HEK293 (cell line): Measurements from ENCODE around the gene GARIN5A.

Experiments
- CTCF ChIP-seq: fragments of 450-650 bp; formaldehyde crosslinking; IDR thresholded peaks from 2 replicates; pipeline ENCODE4 v1.5.1; 2016; ENCODE audit warnings: missing biosample characterization, missing genetic modification characterization
- GLI4 ChIP-seq: fragments of 450-650 bp; formaldehyde crosslinking; IDR thresholded peaks from 2 replicates; pipeline ENCODE4 v1.5.1; 2016; ENCODE audit warnings: missing biosample characterization, missing genetic modification characterization
- GLIS2 ChIP-seq: fragments of 450-650 bp; formaldehyde crosslinking; IDR thresholded peaks from 2 replicates; pipeline ENCODE4 v1.5.1; 2016; ENCODE audit warnings: missing biosample characterization, missing genetic modification characterization
- HOXA7 ChIP-seq: sonication (generic); formaldehyde crosslinking; IDR thresholded peaks from 2 replicates; pipeline ENCODE4 v1.8.1; 2022; ENCODE audit warnings: missing genetic modification reagents, borderline replicate concordance
- HOXC10 ChIP-seq: sonication (generic); formaldehyde crosslinking; IDR thresholded peaks from 2 replicates; pipeline ENCODE4 v1.8.1; 2023; ENCODE audit warnings: mild to moderate bottlenecking, missing genetic modification reagents
- KLF16 ChIP-seq: fragments of 450-650 bp; formaldehyde crosslinking; IDR thresholded peaks from 2 replicates; pipeline ENCODE4 v1.5.1; 2017; ENCODE audit warnings: missing biosample characterization, missing genetic modification characterization
- KLF17 ChIP-seq: fragments of 450-650 bp; formaldehyde crosslinking; IDR thresholded peaks from 2 replicates; pipeline ENCODE4 v1.5.1; 2016; ENCODE audit warnings: missing biosample characterization, missing genetic modification characterization
- KLF8 ChIP-seq: fragments of 450-650 bp; formaldehyde crosslinking; IDR thresholded peaks from 2 replicates; pipeline ENCODE4 v1.5.1; 2016; ENCODE audit warnings: missing biosample characterization, missing genetic modification characterization
- MZF1 ChIP-seq: fragments of 450-650 bp; formaldehyde crosslinking; IDR thresholded peaks from 2 replicates; pipeline ENCODE4 v1.5.1; 2017; ENCODE audit warnings: missing biosample characterization, missing genetic modification characterization, borderline replicate concordance
- REPIN1 ChIP-seq: fragments of 450-650 bp; formaldehyde crosslinking; IDR thresholded peaks from 2 replicates; pipeline ENCODE4 v1.5.1; 2017; ENCODE audit warnings: missing biosample characterization, missing genetic modification characterization, low read depth
- YY1 ChIP-seq: fragments of 450-650 bp; formaldehyde crosslinking; IDR thresholded peaks from 2 replicates; pipeline ENCODE4 v1.5.1; 2018; ENCODE audit warnings: missing biosample characterization, missing genetic modification characterization
- ZFP41 ChIP-seq: fragments of 450-650 bp; formaldehyde crosslinking; IDR thresholded peaks from 2 replicates; pipeline ENCODE4 v1.5.1; 2016; ENCODE audit warnings: missing biosample characterization, missing genetic modification characterization, borderline replicate concordance
- ZNF133 ChIP-seq: fragments of 450-650 bp; formaldehyde crosslinking; IDR thresholded peaks from 2 replicates; pipeline ENCODE4 v1.5.1; 2016; ENCODE audit warnings: missing biosample characterization, missing genetic modification characterization
- ZNF211 ChIP-seq: fragments of 450-650 bp; formaldehyde crosslinking; IDR thresholded peaks from 2 replicates; pipeline ENCODE4 v1.5.1; 2016; ENCODE audit warnings: low read depth, missing biosample characterization, missing genetic modification characterization
- ZNF280D ChIP-seq: fragments of 450-650 bp; formaldehyde crosslinking; IDR thresholded peaks from 2 replicates; pipeline ENCODE4 v1.5.1; 2016; ENCODE audit warnings: missing biosample characterization, missing genetic modification characterization
- ZNF311 ChIP-seq: fragments of 450-650 bp; formaldehyde crosslinking; IDR thresholded peaks from 2 replicates; pipeline ENCODE4 v1.5.1; 2017; ENCODE audit warnings: missing biosample characterization, missing genetic modification characterization, borderline replicate concordance
- ZNF324 ChIP-seq: fragments of 450-650 bp; formaldehyde crosslinking; IDR thresholded peaks from 2 replicates; pipeline ENCODE4 v1.5.1; 2016; ENCODE audit warnings: missing biosample characterization, missing genetic modification characterization
- ZNF335 ChIP-seq: fragments of 450-650 bp; formaldehyde crosslinking; conservative IDR thresholded peaks from 2 replicates; pipeline ENCODE4 v1.5.1; 2016; ENCODE audit warnings: missing biosample characterization, missing genetic modification characterization
- ZNF366 ChIP-seq: fragments of 450-650 bp; formaldehyde crosslinking; conservative IDR thresholded peaks from 2 replicates; pipeline ENCODE4 v1.5.1; 2016; ENCODE audit warnings: missing biosample characterization, missing genetic modification characterization
- ZNF513 ChIP-seq: fragments of 450-650 bp; IDR thresholded peaks from 2 replicates; pipeline ENCODE4 v1.5.1; 2018; ENCODE audit warnings: missing biosample characterization, missing genetic modification characterization
- ZNF558 ChIP-seq: fragments of 450-650 bp; formaldehyde crosslinking; IDR thresholded peaks from 2 replicates; pipeline ENCODE4 v1.5.1; 2016; ENCODE audit warnings: missing biosample characterization, missing genetic modification characterization
- ZNF596 ChIP-seq: fragments of 450-650 bp; IDR thresholded peaks from 2 replicates; pipeline ENCODE4 v1.5.0; 2018; ENCODE audit warnings: missing biosample characterization, mild to moderate bottlenecking, missing genetic modification characterization, moderate library complexity
- ZNF610 ChIP-seq: fragments of 450-650 bp; formaldehyde crosslinking; IDR thresholded peaks from 2 replicates; pipeline ENCODE4 v1.5.1; 2016; ENCODE audit warnings: missing biosample characterization, missing genetic modification characterization, borderline replicate concordance
- ZNF621 ChIP-seq: fragments of 450-650 bp; formaldehyde crosslinking; IDR thresholded peaks from 2 replicates; pipeline ENCODE4 v1.5.1; 2017; ENCODE audit warnings: missing biosample characterization, missing genetic modification characterization
- ZNF660 ChIP-seq: fragments of 450-650 bp; IDR thresholded peaks from 2 replicates; pipeline ENCODE4 v1.5.1; 2018; ENCODE audit warnings: missing biosample characterization, mild to moderate bottlenecking, missing genetic modification characterization
- ZNF670 ChIP-seq: fragments of 450-650 bp; formaldehyde crosslinking; IDR thresholded peaks from 2 replicates; pipeline ENCODE4 v1.5.1; 2016; ENCODE audit warnings: missing biosample characterization, missing genetic modification characterization, low read depth
- ZNF704 ChIP-seq: fragments of 450-650 bp; formaldehyde crosslinking; IDR thresholded peaks from 2 replicates; pipeline ENCODE4 v1.5.1; 2016; ENCODE audit warnings: missing biosample characterization, missing genetic modification characterization
- ZNF777 ChIP-seq: fragments of 450-650 bp; formaldehyde crosslinking; IDR thresholded peaks from 2 replicates; pipeline ENCODE4 v1.5.1; 2017; ENCODE audit warnings: missing biosample characterization, missing genetic modification characterization, borderline replicate concordance
- ZNF785 ChIP-seq: fragments of 450-650 bp; formaldehyde crosslinking; IDR thresholded peaks from 2 replicates; pipeline ENCODE4 v1.5.1; 2016; ENCODE audit warnings: missing biosample characterization, missing genetic modification characterization
- ZNF843 ChIP-seq: fragments of 450-650 bp; formaldehyde crosslinking; IDR thresholded peaks from 2 replicates; pipeline ENCODE4 v1.5.1; 2016; ENCODE audit warnings: missing biosample characterization, missing genetic modification characterization
- ZSCAN23 ChIP-seq: fragments of 450-650 bp; formaldehyde crosslinking; IDR thresholded peaks from 2 replicates; pipeline ENCODE4 v1.5.1; 2016; ENCODE audit warnings: missing biosample characterization, missing genetic modification characterization

The GARIN5A gene

GRCh38 chr19:50432221-50433028, 44.2 kb downstream of the GARIN5A start, which contains the start of gene MYBPC2 (continued):
- TF ChIP-seq MZF1 (tag by site-specific recombination) (no peak), ZNF610 (no peak), REPIN1 (no peak), ZNF785 (no peak), ZNF513 (tag by site-specific recombination) (no peak), GLIS2 (tag by site-specific recombination) (peak; percentile 50; the same call in 1 of the 2 replicates), ZNF335 (tag by site-specific recombination) (0 out of 2 replicates have a peak, but pooled peaks have one; percentile 52), ZNF843 (tag by site-specific recombination) (no peak), ZNF133 (tag by site-specific recombination) (no peak), ZNF621 (tag by site-specific recombination) (no peak), HOXA7 (CRISPR knock-in tag) (no peak), ZNF777 (tag by site-specific recombination) (no peak), HOXC10 (no peak), KLF8 (tag by site-specific recombination) (no peak), ZFP41 (tag by site-specific recombination) (no peak), YY1 (tag by site-specific recombination) (no peak), GLI4 (tag by site-specific recombination) (no peak), ZNF596 (tag by site-specific recombination) (no peak), ZNF670 (tag by site-specific recombination) (no peak), KLF17 (no peak), ZNF280D (tag by site-specific recombination) (no peak), ZNF366 (tag by site-specific recombination) (no peak), ZNF704 (tag by site-specific recombination) (no peak), KLF16 (tag by site-specific recombination) (peak; percentile 49; the same call in 1 of the 2 replicates), ZNF660 (tag by site-specific recombination) (no peak), ZSCAN23 (tag by site-specific recombination) (no peak), ZNF311 (tag by site-specific recombination) (no peak), ZNF324 (tag by site-specific recombination) (no peak), ZNF558 (tag by site-specific recombination) (no peak), ZNF211 (tag by site-specific recombination) (no peak), CTCF (tag by site-specific recombination) (no peak)
